Transverse colon (tissue), 4 donors: ENCODE data around the gene PPL. TPM values are rescaled to one million over a fixed set of nuclear protein-coding genes. Genes with fewer than 3 reads are reported as not detected.

Experiments used
- DNase-seq: peaks from one replicate; pipeline ENCODE4 v3.0.0-alpha.2; 2019
- H3K27ac ChIP-seq, 4 donors: fragments of 200-600 bp; sonication (generic); 2 replicates each; pipeline ENCODE4 v1.5.1; 2016 to 2018; ENCODE audit warnings: inconsistent platforms in 4 of 4
- H3K27me3 ChIP-seq: fragments of 200-600 bp; sonication (generic); 2 replicates; pipeline ENCODE4 v1.5.1; 2017; ENCODE audit warnings: inconsistent platforms
- H3K36me3 ChIP-seq, 4 donors: fragments of 200-600 bp; sonication (generic); 2 replicates each; pipeline ENCODE4 v1.5.1; 2017 to 2019; ENCODE audit warnings: inconsistent platforms in 4 of 4
- H3K4me1 ChIP-seq, 4 donors: fragments of 200-600 bp; sonication (generic); 2 replicates each; pipeline ENCODE4 v1.5.1; 2017 to 2020; ENCODE audit warnings: inconsistent platforms in 4 of 4
- H3K4me3 ChIP-seq, 4 donors: fragments of 200-600 bp; sonication (generic); 1 replicate in 1 of 4; 2 replicates in 3 of 4; pipeline versions ENCODE4 v1.5.1 to v1.6.1; 2017 to 2019; ENCODE audit warnings: inconsistent platforms in 4 of 4
- H3K9me3 ChIP-seq, 2 donors: fragments of 200-600 bp; sonication (generic); 2 replicates each; pipeline ENCODE4 v1.5.1; 2017 to 2019; ENCODE audit warnings: inconsistent platforms in 2 of 2
- CTCF ChIP-seq, 5 experiments: fragments of 200-600 bp in 3 of 5; fragments of 450-650 bp in 2 of 5; sonication (generic) in 3 of 5; IDR thresholded peaks; 1 replicate in 2 of 5; 2 replicates in 3 of 5; pipeline ENCODE4 v1.5.1; 2016 to 2017; ENCODE audit warnings: antibody characterized with exemption in 5 of 5, inconsistent platforms in 3 of 5, mild to moderate bottlenecking in 2 of 5, moderate library complexity in 1 of 5
- EP300 ChIP-seq: sonication (generic); formaldehyde crosslinking; IDR thresholded peaks from one replicate; pipeline ENCODE4 v1.6.1; 2017; ENCODE audit warnings: antibody characterized with exemption, low read depth
- POLR2A ChIP-seq: fragments of 450-650 bp; IDR thresholded peaks from one replicate; pipeline ENCODE4 v1.6.1; 2016; ENCODE audit warnings: antibody characterized with exemption, mild to moderate bottlenecking, moderate library complexity
- POLR2AphosphoS5 ChIP-seq, 3 donors: sonication (generic); formaldehyde crosslinking; IDR thresholded peaks; one replicate each; pipeline ENCODE4 v1.6.1; 2016; ENCODE audit warnings: antibody characterized with exemption in 3 of 3
- WGBS, 2 donors: methylation state at CpG; one replicate each; pipeline ENCODE4 v1.1.5; 2018; ENCODE audit warnings: low coverage in 1 of 2; 5-methylcytosine and 5-hydroxymethylcytosine counted together
- in situ Hi-C, 4 donors: fragments of 200-750 bp; cut with MboI; loops; one replicate each; pipeline versions ENCODE4 v1.15.0 to v1.15.1; 2017; ENCODE audit warnings: low sequenced_read_pairs in 3 of 4, low pct_ligation_motif_present in 1 of 4, low pct_unique_long_range_greater_than_20kb in 1 of 4
- intact Hi-C: fragments of 100-400 bp; cut with DNase I; formaldehyde crosslinking; loops from one replicate; pipeline ENCODE4 v1.15.1; 2023; ENCODE audit warnings: low total_unique reads
- total RNA-seq, 4 donors: library from RNA; depleted of rRNA; stranded (reverse); fragments of >200 nt; gene quantifications; one replicate each; pipeline ENCODE4 v1.1.0, GENCODE V29; 2016

The PPL gene
- total RNA-seq, 4 donors from 2014 or later, result 13.5 to 28.8 (median 22.8) TPM

- in situ Hi-C loops, result loop anchor here in 2 of 4 donors (10.0 kb wide), 2 partner anchors 98 to 108 kb away; partner anchors contain the start of gene SEC14L5 (in 1 of the 2)
- H3K4me1 ChIP-seq, result peaks cover 26 to 57% (median 42%) of the 10 kb centered on the region in 4 donors
- no peaks in the 10 kb centered on the region for H3K9me3 ChIP-seq
- peaks cover 0 to 28% (median 12%) of the 10 kb centered on the region in 4 donors for H3K36me3 ChIP-seq
- TF ChIP-seq POLR2AphosphoS5 (IDR thresholded peaks at IDR 0.05) (peak; percentile 91 to 94 (median 92)), POLR2A (peak; percentile 86), CTCF (IDR thresholded peaks at IDR 0.05) (no peak)
- H3K27me3 ChIP-seq, result no peaks in the 10 kb centered on the region
- peak; percentile 100 for DNase-seq
- peak within 1 kb of the TSS; percentile 78 to 99 (median 90) for H3K4me3 ChIP-seq
- peak within 1 kb of the TSS; percentile 99 to 100 (median 100) for H3K27ac ChIP-seq
- WGBS, 2 donors, result 2% methylated on average over 62 of the region's 126 CpGs; no CpG with 5 or more reads in 1 of the 2 donors
- intact Hi-C loops, result loop anchor here (5.0 kb wide), 1 partner anchor 110 kb away; the partner anchor contains the start of gene SEC14L5
Measured at GRCh38 chr16:4846901-4847773, 89.8 kb downstream of the PPL start, which contains the start of the genes GLYR1 and UBN1. Gene GLYR1 (minus strand): TSS chr16:4847288. CDS start chr16:4847265, 23 bp downstream. Gene UBN1 (plus strand): TSS chr16:4847481. CDS start chr16:4852918, 5,437 bp downstream.

GRCh38 chr16:4846503-4846900 lies 90.4 kb downstream of the PPL start:
- in situ Hi-C loops, result loop anchor here in 2 of 4 donors (10.0 kb wide), 2 partner anchors 98 to 108 kb away; partner anchors contain the start of gene SEC14L5 (in 1 of the 2)
- WGBS, 2 donors, result 0% methylated on average over 27 of the region's 27 CpGs; no CpG with 5 or more reads in 1 of the 2 donors

GRCh38 chr16:4840984-4841383 lies 96.0 kb downstream of the PPL start:
- in situ Hi-C loops, result loop anchor here in 2 of 4 donors (10.0 kb wide), 2 partner anchors 104 to 114 kb away; partner anchors contain the start of gene SEC14L5 (in 1 of the 2)
- WGBS, 2 donors, result 67 to 79% methylated on average over 3 to 5 of the region's 5 CpGs

More at GRCh38 chr16:4846503-4846900, 90.4 kb downstream of the PPL start:
- Histone ChIP-seq H3K9me3 (no peaks in the 10 kb centered on the region), H3K27ac (peak overlapping the region; percentile 99 to 100 (median 100)), H3K27me3 (no peaks in the 10 kb centered on the region), H3K4me3 (peak overlapping the region; percentile 78 to 99 (median 90)), H3K4me1 (peaks cover 26 to 50% (median 39%) of the 10 kb centered on the region in 4 donors), H3K36me3 (peaks cover 0 to 33% (median 15%) of the 10 kb centered on the region in 4 donors)
- DNase-seq, result peak; percentile 71
- no peak for TF ChIP-seq EP300
- no peak for TF ChIP-seq POLR2A
- peak; percentile 20 to 66 (median 58) for TF ChIP-seq POLR2AphosphoS5 (IDR thresholded peaks at IDR 0.05)
- intact Hi-C loops, result loop anchor here (5.0 kb wide), 1 partner anchor 111 kb away; the partner anchor contains the start of gene SEC14L5

GRCh38 chr16:4839942-4840341 lies 97.0 kb downstream of the PPL start:
- DNase-seq, result no peak
- 83 to 100% methylated on average over 2 to 5 of the region's 5 CpGs for WGBS, 2 donors
- in situ Hi-C loops, result loop anchor here in 2 of 4 donors (10.0 kb wide), 2 partner anchors 105 to 115 kb away; partner anchors contain the start of gene SEC14L5 (in 1 of the 2)
- Histone ChIP-seq H3K4me3 (no peak overlapping the region), H3K27me3 (no peaks in the 10 kb centered on the region), H3K36me3 (peaks cover 0 to 55% (median 26%) of the 10 kb centered on the region in 4 donors), H3K9me3 (no peaks in the 10 kb centered on the region), H3K4me1 (peaks cover 0 to 4% (median under 1%) of the 10 kb centered on the region in 4 donors), H3K27ac (no peak overlapping the region)
- intact Hi-C loops, result no loop called here
- no peak for TF ChIP-seq POLR2AphosphoS5 (IDR thresholded peaks at IDR 0.05)
- no peak for TF ChIP-seq EP300
- TF ChIP-seq POLR2A, result no peak
- no peak for TF ChIP-seq CTCF (IDR thresholded peaks at IDR 0.05)

More at GRCh38 chr16:4840984-4841383, 96.0 kb downstream of the PPL start:
- no peak for DNase-seq
- Histone ChIP-seq H3K27ac (no peak overlapping the region), H3K4me3 (no peak overlapping the region), H3K4me1 (peaks cover 4 to 14% (median 11%) of the 10 kb centered on the region in 4 donors), H3K27me3 (no peaks in the 10 kb centered on the region), H3K36me3 (peaks cover 0 to 55% (median 27%) of the 10 kb centered on the region in 4 donors), H3K9me3 (no peaks in the 10 kb centered on the region)
- TF ChIP-seq EP300 (no peak), CTCF (IDR thresholded peaks at IDR 0.05) (no peak), POLR2A (no peak), POLR2AphosphoS5 (IDR thresholded peaks at IDR 0.05) (no peak)
- intact Hi-C loops, result no loop called here
